Fibroblast of skin of right quadriceps (primary cell): ENCODE measurements around the gene AGR3.
A peak's percentile ranks its signal among the peaks of the same experiment; 100 is the strongest.

ENCODE experiments used
- DNase-seq: peaks from one replicate; pipeline ENCODE4 v3.0.0-alpha.2; 2013

Gene AGR3

GRCh38 chr7:16822029-16822428 lies 59.8 kb downstream of the AGR3 start:
- no peak for DNase-seq

GRCh38 chr7:16818732-16819131 lies 63.1 kb downstream of the AGR3 start:
- DNase-seq: no peak

- peak; percentile 43 for DNase-seq
Observed at GRCh38 chr7:16817536-16817935, 64.2 kb downstream of the AGR3 start.

GRCh38 chr7:16816824-16817223 lies 65.0 kb downstream of the AGR3 start:
- DNase-seq: no peak

- no peak for DNase-seq
Observed at GRCh38 chr7:16815001-16815400, 66.8 kb downstream of the AGR3 start.

- DNase-seq: no peak
Observed at GRCh38 chr7:16813232-16813616, 68.6 kb downstream of the AGR3 start.

- no peak for DNase-seq
Observed at GRCh38 chr7:16812542-16813231, 69.1 kb downstream of the AGR3 start.

- peak; percentile 54 for DNase-seq
Observed at GRCh38 chr7:16811551-16811950, 70.2 kb downstream of the AGR3 start.

- no peak for DNase-seq
Observed at GRCh38 chr7:16810573-16810972, 71.2 kb downstream of the AGR3 start.

- no peak for DNase-seq
Observed at GRCh38 chr7:16810112-16810511, 71.7 kb downstream of the AGR3 start.
